Amygdala (tissue), 56 donors: ENCODE data around the gene TMEM150C.

Source experiments
- DNase-seq, 56 donors: peaks; one replicate each; lab custom pipeline; 2025; lab: John Stamatoyannopoulos, UW

TMEM150C gene

GRCh38 chr4:82519776-82520175 lies 42.0 kb downstream of the TMEM150C start:
- DNase-seq, result no peak

- DNase-seq, result no peak
Observed at GRCh38 chr4:82519072-82519471, 42.7 kb downstream of the TMEM150C start.

- DNase-seq, result no peak
Observed at GRCh38 chr4:82517043-82517442, 44.7 kb downstream of the TMEM150C start.

GRCh38 chr4:82515705-82516104 lies 46.1 kb downstream of the TMEM150C start:
- DNase-seq, result peak in 48 of 56 donors; percentile 11 to 83 (median 54)

- DNase-seq, result no peak
Observed at GRCh38 chr4:82513382-82513781, 48.4 kb downstream of the TMEM150C start.

- DNase-seq, result no peak
Observed at GRCh38 chr4:82510216-82510615, 51.6 kb downstream of the TMEM150C start.

- no peak for DNase-seq
Observed at GRCh38 chr4:82508806-82509428, 52.9 kb downstream of the TMEM150C start.

- no peak for DNase-seq
Observed at GRCh38 chr4:82508011-82508410, 53.8 kb downstream of the TMEM150C start.

- DNase-seq, result no peak
Observed at GRCh38 chr4:82501154-82501442, 60.7 kb downstream of the TMEM150C start.

GRCh38 chr4:82500435-82501153 lies 61.2 kb downstream of the TMEM150C start:
- no peak for DNase-seq

- DNase-seq, result no peak
Observed at GRCh38 chr4:82499738-82500434, 61.9 kb downstream of the TMEM150C start.

GRCh38 chr4:82496349-82496748 lies 65.4 kb downstream of the TMEM150C start:
- DNase-seq, result no peak

- DNase-seq, result no peak
Observed at GRCh38 chr4:82495666-82496065, 66.1 kb downstream of the TMEM150C start.

GRCh38 chr4:82493721-82494425 lies 67.9 kb downstream of the TMEM150C start:
- DNase-seq, result no peak

- DNase-seq, result no peak
Observed at GRCh38 chr4:82491251-82491960, 70.4 kb downstream of the TMEM150C start.

GRCh38 chr4:82489987-82490386 lies 71.8 kb downstream of the TMEM150C start:
- no peak for DNase-seq

GRCh38 chr4:82489076-82489475 lies 72.7 kb downstream of the TMEM150C start:
- DNase-seq, result no peak

GRCh38 chr4:82484996-82485783 lies 76.6 kb downstream of the TMEM150C start:
- no peak for DNase-seq

- no peak for DNase-seq
Observed at GRCh38 chr4:82482387-82482786, 79.4 kb downstream of the TMEM150C start.

GRCh38 chr4:82481506-82481840 lies 80.3 kb downstream of the TMEM150C start:
- no peak for DNase-seq
